H9 (cell line): ENCODE data around the gene TERT. TPM values are rescaled to one million over a fixed set of nuclear protein-coding genes. Genes with fewer than 3 reads are reported as not detected.

Source experiments
- DNase-seq: peaks from one replicate; pipeline ENCODE4 v3.0.0-alpha.2; 2017
- H2AFZ ChIP-seq: one replicate; pipeline ENCODE4 v1.6.1; 2013; ENCODE audit warnings: mild to moderate bottlenecking, low read length, control low read depth, moderate library complexity
- H2AK5ac ChIP-seq: 2 replicates; pipeline ENCODE4 v1.6.1; 2013; ENCODE audit warnings: low read length, control low read depth, mixed read lengths; ENCODE audit not compliant: insufficient read length
- H2BK120ac ChIP-seq: one replicate; pipeline ENCODE4 v1.6.1; 2013; ENCODE audit warnings: low read depth, mild to moderate bottlenecking, low read length, control low read depth, inconsistent platforms; ENCODE audit not compliant: poor library complexity, severe bottlenecking
- H2BK12ac ChIP-seq: 2 replicates; pipeline ENCODE4 v1.6.1; 2013; ENCODE audit warnings: low read length, control low read depth, mixed read lengths, low read depth; ENCODE audit not compliant: insufficient read length
- H2BK15ac ChIP-seq: 2 replicates; pipeline ENCODE4 v1.6.1; 2013; ENCODE audit warnings: low read depth, low read length, control low read depth
- H2BK20ac ChIP-seq: one replicate; pipeline ENCODE4 v1.6.1; 2013; ENCODE audit warnings: low read depth, mild to moderate bottlenecking, low read length, control low read depth, inconsistent platforms; ENCODE audit not compliant: poor library complexity, severe bottlenecking
- H2BK5ac ChIP-seq: 2 replicates; pipeline ENCODE4 v1.6.1; 2013; ENCODE audit warnings: low read length, control low read depth, mixed read lengths; ENCODE audit not compliant: insufficient read length
- H3K14ac ChIP-seq: 2 replicates; pipeline ENCODE4 v1.6.1; 2013; ENCODE audit warnings: low read length, control low read depth; ENCODE audit not compliant: insufficient read depth
- H3K18ac ChIP-seq: 2 replicates; pipeline ENCODE4 v1.6.1; 2013; ENCODE audit warnings: low read depth, mild to moderate bottlenecking, mixed read lengths, low read length, control low read depth; ENCODE audit not compliant: insufficient read length
- H3K23ac ChIP-seq: 2 replicates; pipeline ENCODE4 v1.6.1; 2013; ENCODE audit warnings: low read length, control low read depth, mixed read lengths, low read depth; ENCODE audit not compliant: insufficient read length
- H3K23me2 ChIP-seq: 2 replicates; pipeline ENCODE4 v1.6.1; 2013; ENCODE audit warnings: low read depth, mild to moderate bottlenecking, mixed read lengths, low read length, control low read depth; ENCODE audit not compliant: insufficient read length, poor library complexity, severe bottlenecking
- H3K27ac ChIP-seq: 2 replicates; pipeline ENCODE4 v1.5.1; 2013; ENCODE audit warnings: low read length, control low read depth, mixed read lengths, low read depth; ENCODE audit not compliant: insufficient read length
- H3K27me3 ChIP-seq: 2 replicates; pipeline ENCODE4 v1.6.1; 2013; ENCODE audit warnings: low read length, control low read depth, inconsistent platforms; ENCODE audit not compliant: insufficient read depth
- H3K4ac ChIP-seq: 2 replicates; pipeline ENCODE4 v1.6.1; 2013; ENCODE audit warnings: low read depth, mild to moderate bottlenecking, control low read depth, inconsistent platforms, low read length, moderate library complexity
- H3K4me1 ChIP-seq: 2 replicates; pipeline ENCODE4 v1.6.1; 2013; ENCODE audit warnings: low read length, control low read depth, inconsistent platforms; ENCODE audit not compliant: insufficient read depth
- H3K4me2 ChIP-seq: 2 replicates; pipeline ENCODE4 v1.6.1; 2013; ENCODE audit warnings: low read length, control low read depth, mixed read lengths; ENCODE audit not compliant: insufficient read length, insufficient read depth
- H3K56ac ChIP-seq: 2 replicates; pipeline ENCODE4 v1.6.1; 2013; ENCODE audit warnings: low read depth, mild to moderate bottlenecking, mixed read lengths, low read length, control low read depth; ENCODE audit not compliant: insufficient read length
- H3K79me1 ChIP-seq: 2 replicates; pipeline ENCODE4 v1.6.1; 2013; ENCODE audit warnings: low read depth, mild to moderate bottlenecking, moderate library complexity, low read length, control low read depth, inconsistent platforms; ENCODE audit not compliant: insufficient read depth, poor library complexity, severe bottlenecking
- H3K79me2 ChIP-seq: 2 replicates; pipeline ENCODE4 v1.6.1; 2013; ENCODE audit warnings: low read length, control low read depth, inconsistent platforms; ENCODE audit not compliant: insufficient read depth
- H3K9ac ChIP-seq: 2 replicates; pipeline ENCODE4 v1.6.1; 2013; ENCODE audit warnings: low read length, control low read depth, mixed read lengths; ENCODE audit not compliant: insufficient read length; ENCODE audit errors: extremely low read depth
- H3K9me3 ChIP-seq: one replicate; pipeline ENCODE4 v1.6.1; 2013; ENCODE audit warnings: low read depth, low read length, inconsistent platforms; ENCODE audit not compliant: control insufficient read depth
- H3T11ph ChIP-seq: one replicate; pipeline ENCODE4 v1.6.1; 2013; ENCODE audit warnings: mild to moderate bottlenecking, low read length, control low read depth, inconsistent platforms
- H4K20me1 ChIP-seq: one replicate; pipeline ENCODE4 v1.6.1; 2013; ENCODE audit not compliant: control insufficient read depth, insufficient read length, insufficient read depth
- H4K5ac ChIP-seq: 2 replicates; pipeline ENCODE4 v1.6.1; 2013; ENCODE audit warnings: low read depth, mild to moderate bottlenecking, mixed read lengths, low read length, control low read depth; ENCODE audit not compliant: insufficient read length
- H4K8ac ChIP-seq: replicated peaks from 2 replicates; pipeline ENCODE4 v1.6.1; 2013; ENCODE audit warnings: low read length, control low read depth, mixed read lengths, low read depth; ENCODE audit not compliant: insufficient read length
- H4K91ac ChIP-seq: 2 replicates; pipeline ENCODE4 v1.6.1; 2013; ENCODE audit warnings: low read depth, mild to moderate bottlenecking, moderate library complexity, mixed read lengths, low read length, control low read depth; ENCODE audit not compliant: insufficient read length
- H3K27ac Mint-ChIP-seq, 3 experiments: 2 replicates in 2 of 3; 3 replicates in 1 of 3; pipeline ENCODE4 v1.8.0; 2020 to 2021; ENCODE audit warnings: mixed read lengths in 3 of 3, mild to moderate bottlenecking in 1 of 3, moderate library complexity in 1 of 3
- H3K27me3 Mint-ChIP-seq: 2 replicates; pipeline ENCODE4 v1.8.0; 2021; ENCODE audit warnings: low read depth, mild to moderate bottlenecking, moderate library complexity, mixed read lengths
- H3K36me3 Mint-ChIP-seq, 3 experiments: 2 replicates in 2 of 3; 3 replicates in 1 of 3; pipeline ENCODE4 v1.8.0; 2020 to 2021; ENCODE audit warnings: low read depth in 3 of 3, mixed read lengths in 3 of 3; ENCODE audit not compliant: insufficient read depth in 1 of 3
- H3K4me1 Mint-ChIP-seq, 2 experiments: 2 replicates each; pipeline ENCODE4 v1.8.0; 2020; ENCODE audit warnings: mixed read lengths in 2 of 2
- H3K4me3 Mint-ChIP-seq, 2 experiments: 2 replicates in 1 of 2; 3 replicates in 1 of 2; pipeline ENCODE4 v1.8.0; 2020 to 2021; ENCODE audit warnings: mild to moderate bottlenecking in 2 of 2, mixed read lengths in 2 of 2, moderate library complexity in 1 of 2
- H3K9me3 Mint-ChIP-seq, 2 experiments: 2 replicates in 1 of 2; 3 replicates in 1 of 2; pipeline ENCODE4 v1.8.0; 2020; ENCODE audit warnings: mild to moderate bottlenecking in 2 of 2, mixed read lengths in 2 of 2, moderate library complexity in 1 of 2
- WGBS: extraction: QIAGEN DNeasy Blood & Tissue Kit; methylation state at CpG from one replicate; pipeline ENCODE4 v1.1.7; 2013; ENCODE audit warnings: missing lambda C conversion rate, low lambda C conversion rate, mixed read lengths; ENCODE audit not compliant: insufficient read length; ENCODE audit errors: extremely low coverage; 5-methylcytosine and 5-hydroxymethylcytosine counted together
- total RNA-seq: library from RNA; stranded (reverse); gene quantifications from 2 replicates; pipeline ENCODE4 v1.2.1, GENCODE V29; 2021
- TF ChIP-seq, protein P1 (sequence below): fragments of 200-600 bp; sonication (generic); conservative IDR thresholded peaks from 3 replicates; pipeline ENCODE4 v1.8.0; 2021; ENCODE audit warnings: antibody characterized with exemption, mild to moderate bottlenecking

The TERT gene
- total RNA-seq, 1 experiment from 2014 or later: 15.5 TPM

DNA sequence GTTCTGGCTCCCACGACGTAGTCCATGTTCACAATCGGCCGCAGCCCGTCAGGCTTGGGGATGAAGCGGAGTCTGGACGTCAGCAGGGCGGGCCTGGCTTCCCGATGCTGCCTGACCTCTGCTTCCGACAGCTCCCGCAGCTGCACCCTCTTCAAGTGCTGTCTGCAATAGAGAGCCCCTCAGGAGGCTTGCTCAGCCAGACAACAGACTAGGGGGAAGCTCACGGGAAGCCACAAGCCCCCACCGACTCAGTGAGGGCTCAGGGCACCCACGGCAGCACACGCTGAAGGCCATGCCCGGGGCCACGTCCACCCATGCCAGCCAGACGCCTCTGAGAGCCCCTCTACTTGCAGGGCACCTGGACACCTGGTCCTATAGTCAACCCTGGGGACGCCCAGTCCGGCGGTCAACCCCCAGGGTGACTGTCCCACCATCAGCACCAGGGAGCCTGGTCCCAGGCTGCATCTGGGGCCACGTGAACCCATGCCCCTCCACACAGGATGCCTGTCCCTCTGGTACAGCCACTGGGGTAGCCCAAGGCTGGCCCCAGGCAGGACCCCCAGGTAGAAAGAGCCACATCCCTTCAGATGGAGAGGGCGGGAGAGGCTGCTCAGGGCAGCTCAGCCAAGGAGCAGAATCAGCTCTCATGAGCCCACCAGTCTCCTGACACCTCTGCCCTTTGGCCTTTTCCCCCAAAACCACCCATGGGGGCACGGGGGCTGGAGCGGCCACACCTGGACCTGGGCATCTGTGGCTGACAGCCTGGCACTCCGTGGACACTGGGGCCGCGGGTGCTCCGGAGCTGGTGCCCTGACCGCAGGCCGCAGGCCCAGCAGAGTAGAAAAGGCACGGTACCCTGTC is 14.5 kb downstream of the TERT start:
- Histone ChIP-seq H3K27ac (no peak overlapping the region), H3K18ac (no peak overlapping the region)

More for the DNA sequence above, 14.5 kb downstream of the TERT start:
- no peak overlapping the region for H2BK5ac ChIP-seq
- no peaks in the 10 kb centered on the region for H3K23me2 ChIP-seq
- H3K4me2 ChIP-seq: no peak overlapping the region
- H2BK12ac ChIP-seq: no peak overlapping the region
- H3K4me1 Mint-ChIP-seq: no peaks in the 10 kb centered on the region
- H4K8ac ChIP-seq: no peak overlapping the region
- H4K5ac ChIP-seq: no peak overlapping the region
- H2AK5ac ChIP-seq: no peak overlapping the region
- no peak overlapping the region for H3K9ac ChIP-seq
- no peaks in the 10 kb centered on the region; a peak in 1 of 5 replicates for H3K9me3 Mint-ChIP-seq
- H3K14ac ChIP-seq: no peak overlapping the region
- H3K56ac ChIP-seq: no peak overlapping the region
- H3K79me1 ChIP-seq: no peaks in the 10 kb centered on the region
- H2BK20ac ChIP-seq: no peak overlapping the region
- H3K27ac Mint-ChIP-seq: no peak overlapping the region; a peak in 1 of 7 replicates
- peaks cover 4% of the 10 kb centered on the region for H4K20me1 ChIP-seq
- TF ChIP-seq, protein P1, sequence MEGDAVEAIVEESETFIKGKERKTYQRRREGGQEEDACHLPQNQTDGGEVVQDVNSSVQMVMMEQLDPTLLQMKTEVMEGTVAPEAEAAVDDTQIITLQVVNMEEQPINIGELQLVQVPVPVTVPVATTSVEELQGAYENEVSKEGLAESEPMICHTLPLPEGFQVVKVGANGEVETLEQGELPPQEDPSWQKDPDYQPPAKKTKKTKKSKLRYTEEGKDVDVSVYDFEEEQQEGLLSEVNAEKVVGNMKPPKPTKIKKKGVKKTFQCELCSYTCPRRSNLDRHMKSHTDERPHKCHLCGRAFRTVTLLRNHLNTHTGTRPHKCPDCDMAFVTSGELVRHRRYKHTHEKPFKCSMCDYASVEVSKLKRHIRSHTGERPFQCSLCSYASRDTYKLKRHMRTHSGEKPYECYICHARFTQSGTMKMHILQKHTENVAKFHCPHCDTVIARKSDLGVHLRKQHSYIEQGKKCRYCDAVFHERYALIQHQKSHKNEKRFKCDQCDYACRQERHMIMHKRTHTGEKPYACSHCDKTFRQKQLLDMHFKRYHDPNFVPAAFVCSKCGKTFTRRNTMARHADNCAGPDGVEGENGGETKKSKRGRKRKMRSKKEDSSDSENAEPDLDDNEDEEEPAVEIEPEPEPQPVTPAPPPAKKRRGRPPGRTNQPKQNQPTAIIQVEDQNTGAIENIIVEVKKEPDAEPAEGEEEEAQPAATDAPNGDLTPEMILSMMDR: no peak
- WGBS: no CpG with 5 or more reads among the region's 32 CpGs
- no peak overlapping the region for H4K91ac ChIP-seq
- no peaks in the 10 kb centered on the region for H3K27me3 ChIP-seq
- no peaks in the 10 kb centered on the region for H3K4me1 ChIP-seq
- no peak overlapping the region for H3K4me3 Mint-ChIP-seq
- peaks cover 14 to 15% (median 14%) of the 10 kb centered on the region in 3 experiments for H3K36me3 Mint-ChIP-seq
- H2BK120ac ChIP-seq: no peak overlapping the region
- no peaks in the 10 kb centered on the region for H3K9me3 ChIP-seq
- no peak for DNase-seq
- no peak overlapping the region for H3K4ac ChIP-seq
- no peak overlapping the region for H2AFZ ChIP-seq
- H3K23ac ChIP-seq: no peak overlapping the region
- H3T11ph ChIP-seq: no peak overlapping the region
- no peak overlapping the region for H2BK15ac ChIP-seq
- H3K79me2 ChIP-seq: peaks cover 5% of the 10 kb centered on the region; the same call in 1 of the 2 replicates
- H3K27me3 Mint-ChIP-seq: no peaks in the 10 kb centered on the region
